Renal cortex interstitium (tissue), 11 donors: ENCODE measurements around the gene CD151. TPM values are rescaled to one million over a fixed set of nuclear protein-coding genes. Genes with fewer than 3 reads are reported as not detected.

ENCODE experiments used
- DNase-seq, 11 donors: peaks; one replicate each; pipeline ENCODE4 v3.0.0-alpha.2; 2013; ENCODE audit warnings: low read depth in 9 of 11, low spot score in 4 of 11; ENCODE audit errors: extremely low read depth in 1 of 11
- polyA plus RNA-seq, 3 donors: library from polyadenylated mRNA; unstranded; fragments of 120-200 nt; gene quantifications; one replicate each; pipeline ENCODE4 v1.2.1, GENCODE V29; 2013; ENCODE audit not compliant: insufficient read length in 3 of 3

CD151 gene
- polyA plus RNA-seq, 3 donors, result 140 to 214 (median 206) TPM

DNA sequence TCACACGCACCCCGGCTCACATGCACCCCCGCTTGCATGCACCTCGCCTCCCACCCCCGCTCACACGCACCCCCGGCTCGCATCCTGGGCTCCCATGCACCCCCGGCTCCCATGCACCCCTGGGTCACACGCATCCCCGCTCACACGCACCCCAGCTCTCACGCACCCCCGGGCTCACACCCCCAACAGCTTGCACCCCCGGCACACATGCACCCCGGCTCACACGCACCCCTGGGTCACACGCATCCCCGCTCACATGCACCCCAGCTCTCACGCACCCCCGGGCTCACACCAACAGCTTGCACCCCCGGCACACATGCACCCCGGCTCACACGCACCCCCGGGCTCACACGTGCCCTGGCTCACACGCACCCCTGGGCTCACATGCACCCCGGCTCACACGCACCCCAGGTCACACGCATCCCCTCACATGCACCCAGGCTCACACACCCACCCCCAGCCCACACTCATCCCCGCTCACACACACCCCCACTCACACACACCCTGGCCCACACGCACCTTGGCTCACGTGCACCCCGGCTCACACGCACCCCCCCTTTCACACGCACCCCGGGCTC lies 26.1 kb downstream of the CD151 start:
- no peak for DNase-seq

DNA sequence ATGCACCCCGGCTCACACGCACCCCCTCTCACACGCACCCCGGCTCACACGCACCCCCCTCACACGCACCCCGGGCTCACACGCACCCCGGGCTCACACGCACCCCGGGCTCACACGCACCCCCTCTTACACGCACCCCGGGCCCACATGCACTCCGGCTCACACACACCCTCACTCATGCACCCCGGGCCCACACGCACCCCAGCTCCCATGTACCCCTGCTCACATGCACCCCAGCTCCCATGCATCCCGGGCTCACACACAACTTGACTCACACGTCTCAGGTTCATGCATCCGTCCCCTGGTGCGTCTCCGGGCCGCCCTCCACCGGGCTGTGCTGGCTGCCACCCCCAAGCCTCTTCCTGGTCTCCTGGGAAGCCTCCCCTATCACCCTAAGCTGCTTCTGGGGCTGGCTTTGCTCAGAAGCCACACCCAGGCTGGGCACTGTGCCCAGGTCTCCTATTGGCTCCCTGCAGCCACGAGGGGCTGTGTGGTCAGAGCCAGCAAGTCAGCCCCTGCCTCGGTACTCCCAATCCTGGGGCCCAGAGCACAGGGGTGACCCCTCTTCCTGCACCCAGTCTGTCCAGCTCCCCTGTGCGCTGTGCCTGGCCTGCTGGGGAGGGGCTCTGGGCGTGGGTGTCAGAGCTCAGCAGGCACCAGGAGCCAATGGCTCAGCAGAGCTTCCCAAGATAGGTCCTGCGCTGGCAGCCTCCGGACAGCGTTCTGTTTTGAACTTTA lies 26.8 kb downstream of the CD151 start:
- DNase-seq, result peak in 4 of 11 donors; percentile 54 to 81 (median 74)

DNA sequence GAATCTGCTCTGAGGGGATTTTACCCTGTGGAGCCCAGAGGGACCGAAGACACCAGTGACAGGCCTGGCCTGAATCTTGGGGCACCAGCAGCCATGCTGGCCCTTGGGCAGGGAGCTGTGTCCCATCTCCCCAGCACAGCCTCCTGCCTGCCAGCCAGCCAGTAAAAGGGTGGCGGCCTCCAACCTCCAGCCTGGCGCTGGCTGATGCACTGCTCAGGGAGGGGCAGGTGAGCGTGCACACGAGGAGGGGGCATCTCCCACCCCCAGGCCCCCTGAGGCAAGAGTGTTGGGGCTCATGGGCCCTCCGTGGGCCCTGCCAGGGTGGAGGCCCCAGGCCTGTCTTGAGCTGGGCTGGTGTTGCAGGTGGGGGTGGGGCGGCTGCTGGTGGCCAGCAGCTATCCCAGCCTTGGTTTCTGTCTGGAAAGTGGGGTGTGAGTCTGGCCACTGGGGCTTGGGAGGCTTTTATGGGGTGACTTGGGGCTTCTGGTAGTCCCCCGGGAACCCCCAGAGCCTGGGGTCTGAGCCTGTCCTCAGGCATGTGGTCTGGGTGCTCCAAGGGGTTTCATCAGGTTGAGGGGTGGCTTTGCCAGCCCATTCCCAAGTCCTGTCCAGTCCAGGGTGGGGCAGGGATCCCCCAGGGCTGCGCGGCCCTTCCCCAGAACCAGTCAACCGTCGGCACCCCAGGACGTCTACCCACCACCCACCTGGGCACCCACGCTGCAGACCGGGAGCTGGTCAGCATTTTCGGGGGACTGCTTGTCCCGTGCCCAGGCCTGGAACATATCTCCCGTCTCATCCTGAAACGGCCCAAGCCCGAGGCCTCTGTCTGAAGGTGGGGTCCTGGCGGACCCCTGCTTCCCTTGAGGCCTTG lies 27.7 kb downstream of the CD151 start:
- no peak for DNase-seq

DNA sequence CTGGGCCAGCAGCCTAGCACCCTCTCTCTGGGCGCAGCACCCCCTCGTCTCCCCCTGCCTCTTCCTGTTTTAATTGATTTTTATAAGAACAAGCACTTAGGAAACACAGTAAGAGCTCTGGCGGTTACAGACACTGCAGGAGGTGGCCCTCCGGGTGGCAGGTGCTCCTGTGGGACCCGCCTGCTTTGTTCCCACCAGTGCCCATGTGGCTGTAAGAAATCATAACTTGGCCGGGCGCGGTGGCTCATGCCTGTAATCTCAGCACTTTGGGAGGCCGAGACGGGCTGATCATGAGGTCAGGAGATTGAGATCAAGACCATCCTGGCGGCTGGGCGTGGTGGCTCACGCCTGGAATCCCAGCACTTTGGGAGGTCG lies 28.3 kb downstream of the CD151 start:
- no peak for DNase-seq

DNA sequence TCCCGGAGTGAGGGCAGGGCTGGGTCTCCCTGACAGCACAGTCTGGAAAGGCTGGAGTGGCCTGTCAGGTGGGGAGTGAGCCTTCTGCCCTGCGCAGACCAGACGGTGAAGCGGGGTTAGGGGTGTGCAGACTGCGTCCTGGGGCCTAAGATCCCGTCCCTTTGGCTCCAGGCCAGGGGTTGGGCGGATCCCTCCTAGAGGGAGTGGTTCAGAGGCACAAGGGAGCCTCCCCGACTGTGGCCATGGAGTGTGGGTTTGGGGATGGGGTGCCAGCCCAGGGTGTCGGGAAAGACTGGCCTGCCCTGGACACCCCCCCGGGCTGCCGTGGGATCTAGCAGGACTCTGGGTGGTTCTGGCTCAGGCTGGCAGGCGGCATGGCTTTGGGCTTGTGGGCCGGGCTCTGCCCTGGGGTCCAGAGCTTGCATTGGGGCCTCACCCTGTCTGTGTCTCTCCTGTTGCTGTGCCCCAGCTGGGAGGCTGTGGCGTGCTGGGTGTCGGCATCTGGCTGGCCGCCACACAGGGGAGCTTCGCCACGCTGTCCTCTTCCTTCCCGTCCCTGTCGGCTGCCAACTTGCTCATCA lies 29.4 kb downstream of the CD151 start:
- no peak for DNase-seq

DNA sequence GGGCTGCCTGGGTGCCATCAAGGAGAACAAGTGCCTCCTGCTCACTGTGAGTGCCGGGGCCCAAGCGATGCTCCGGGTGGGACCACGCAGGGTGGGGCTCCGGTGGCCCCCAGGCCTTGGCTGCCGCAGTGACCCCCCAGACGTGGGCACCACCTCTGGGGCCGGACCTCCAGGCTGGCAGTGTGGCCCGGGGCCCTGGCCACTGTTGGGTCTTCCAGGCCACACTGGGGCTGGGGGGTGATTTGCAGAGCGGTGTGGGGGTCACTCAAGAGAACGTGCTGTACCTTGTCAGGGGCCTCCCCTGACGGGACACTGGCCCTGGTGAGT lies 29.9 kb downstream of the CD151 start:
- no peak for DNase-seq

DNA sequence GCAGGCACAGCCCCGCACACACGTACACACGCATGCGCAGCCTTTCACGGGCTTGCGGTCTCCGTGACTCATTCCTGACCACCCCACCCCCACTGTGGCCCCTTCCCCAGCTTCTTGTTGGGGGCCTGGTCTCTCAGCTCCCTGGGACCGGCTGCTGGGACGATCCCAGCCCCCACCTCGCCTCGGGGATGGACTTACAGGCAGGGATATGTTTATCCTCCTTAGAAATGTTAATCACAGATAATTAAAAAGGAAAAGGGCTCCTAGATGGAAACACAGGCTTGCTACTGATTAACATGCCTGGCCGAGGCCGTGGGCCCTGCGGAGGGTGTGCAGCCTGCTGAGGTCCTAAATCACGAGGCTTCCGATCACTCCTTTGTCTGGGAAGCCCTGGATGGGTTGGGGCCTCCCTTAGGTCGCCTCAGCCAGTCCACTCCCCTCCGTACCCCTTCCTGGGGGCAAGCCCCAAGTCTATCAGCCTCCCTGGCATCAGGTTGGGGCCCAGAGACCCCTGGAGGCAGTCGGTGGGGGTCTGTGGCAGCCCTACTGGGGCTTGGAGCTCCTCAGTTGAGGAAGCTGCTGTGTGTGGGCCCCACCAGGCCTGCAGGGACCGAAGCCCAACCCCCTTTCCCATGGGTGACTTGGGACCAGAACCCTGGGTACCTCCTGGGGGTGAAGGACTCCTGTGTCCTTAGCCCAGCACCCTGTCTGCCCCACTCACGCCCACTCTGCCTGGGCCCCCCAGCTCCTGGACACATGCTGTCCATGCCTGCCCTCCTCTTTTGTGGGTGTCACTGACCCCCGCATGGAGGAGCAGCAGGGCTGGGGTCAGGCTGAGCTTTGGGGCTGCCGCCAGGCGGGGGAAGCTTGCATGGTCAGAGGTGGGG lies 30.5 kb downstream of the CD151 start:
- DNase-seq, result peak in 2 of 11 donors; percentile 48 to 57

DNA sequence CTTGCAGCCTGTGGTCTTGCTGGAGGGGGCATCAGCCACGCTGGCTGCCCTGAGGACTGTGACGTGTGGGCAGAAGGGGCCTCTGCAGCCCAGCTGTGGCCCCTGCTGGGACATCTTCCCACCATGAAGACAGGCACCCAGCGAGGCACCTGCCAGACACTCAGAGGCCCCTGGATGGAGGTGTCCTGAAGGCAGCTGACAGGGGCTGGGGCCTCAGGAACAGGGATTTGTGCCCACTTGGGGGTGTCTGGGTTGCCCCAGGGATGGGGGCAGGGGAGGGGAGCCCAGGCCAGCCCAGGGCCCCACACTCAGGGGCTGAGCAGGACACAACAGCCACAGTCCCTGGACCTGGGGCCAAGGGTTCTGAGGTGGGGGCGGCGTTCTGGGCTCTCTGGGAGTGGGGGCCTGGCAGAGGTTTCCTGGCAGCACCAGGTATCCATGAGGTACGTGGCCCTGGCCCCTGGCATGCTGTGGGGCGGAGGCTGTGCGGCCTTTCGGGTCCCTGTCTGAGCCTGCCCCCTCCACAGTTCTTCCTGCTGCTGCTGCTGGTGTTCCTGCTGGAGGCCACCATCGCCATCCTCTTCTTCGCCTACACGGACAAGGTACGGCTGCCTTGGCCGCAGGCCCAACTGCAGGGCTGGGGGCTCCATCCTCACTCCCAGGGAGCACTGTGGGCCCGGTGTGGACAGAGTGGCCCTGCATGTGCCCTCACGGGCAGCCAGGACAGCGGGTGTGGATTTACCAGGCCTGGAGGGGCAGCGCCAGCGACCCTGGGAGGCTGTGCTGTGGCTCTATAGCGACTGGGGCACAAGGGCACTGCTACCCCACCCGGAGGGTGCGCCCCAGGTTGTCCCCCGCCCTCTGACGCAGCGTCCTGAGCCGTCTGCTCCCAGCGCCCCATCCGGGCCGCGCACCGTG lies 31.4 kb downstream of the CD151 start:
- DNase-seq, result no peak

DNA sequence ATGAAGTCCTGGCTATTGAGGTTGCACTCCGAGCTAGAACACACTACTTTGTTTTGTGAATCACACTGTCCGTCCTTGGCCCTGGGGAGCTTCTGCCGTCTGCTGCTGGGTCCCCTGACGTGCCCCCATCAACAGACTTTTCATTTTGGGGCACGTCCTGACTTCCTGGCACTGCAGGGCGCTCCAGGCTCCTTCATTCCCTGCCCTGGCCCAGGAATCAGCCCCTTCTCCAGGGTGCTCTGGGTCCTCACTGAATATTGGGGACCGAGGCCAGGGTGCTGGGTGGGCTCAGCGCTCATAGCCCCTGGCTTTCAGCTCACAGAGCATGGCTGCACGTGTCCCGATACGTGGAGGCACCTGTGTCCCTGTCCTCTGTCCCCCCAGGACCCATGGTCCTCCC lies 32.1 kb downstream of the CD151 start:
- no peak for DNase-seq

DNA sequence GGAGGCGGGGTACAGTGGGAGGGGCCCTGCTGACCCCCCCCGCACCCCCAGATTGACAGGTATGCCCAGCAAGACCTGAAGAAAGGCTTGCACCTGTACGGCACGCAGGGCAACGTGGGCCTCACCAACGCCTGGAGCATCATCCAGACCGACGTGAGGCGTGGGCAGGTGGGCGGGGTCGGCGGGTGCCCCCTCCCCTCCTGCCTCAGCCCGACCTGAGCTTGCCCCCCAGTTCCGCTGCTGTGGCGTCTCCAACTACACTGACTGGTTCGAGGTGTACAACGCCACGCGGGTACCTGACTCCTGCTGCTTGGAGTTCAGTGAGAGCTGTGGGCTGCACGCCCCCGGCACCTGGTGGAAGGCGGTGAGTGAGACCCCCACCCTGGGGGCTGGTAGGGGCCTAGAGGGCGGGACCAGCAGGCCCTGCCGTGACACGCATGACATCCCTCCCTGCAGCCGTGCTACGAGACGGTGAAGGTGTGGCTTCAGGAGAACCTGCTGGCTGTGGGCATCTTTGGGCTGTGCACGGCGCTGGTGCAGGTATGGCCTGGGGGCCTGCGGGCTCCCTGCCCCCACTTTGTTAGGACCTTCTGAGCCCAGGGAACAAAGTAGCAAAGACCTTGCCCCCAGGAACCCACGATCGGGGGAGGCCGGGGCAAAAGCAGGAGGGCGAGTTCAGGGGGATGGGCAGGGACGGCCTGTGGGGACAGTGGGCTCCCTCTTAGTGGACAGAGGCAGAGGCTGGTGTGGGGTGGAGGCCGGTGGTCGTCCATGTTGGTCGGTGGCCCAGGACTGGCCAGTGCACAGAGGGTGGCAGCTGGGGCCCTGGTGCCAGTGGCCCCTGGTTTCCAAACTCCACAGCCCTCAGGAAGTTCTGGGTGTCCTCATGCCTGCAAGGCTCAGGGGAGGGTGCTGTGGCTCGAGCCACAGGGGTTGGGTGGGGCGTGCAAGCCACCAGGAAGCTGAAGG lies 33.0 kb downstream of the CD151 start:
- DNase-seq, result no peak

DNA sequence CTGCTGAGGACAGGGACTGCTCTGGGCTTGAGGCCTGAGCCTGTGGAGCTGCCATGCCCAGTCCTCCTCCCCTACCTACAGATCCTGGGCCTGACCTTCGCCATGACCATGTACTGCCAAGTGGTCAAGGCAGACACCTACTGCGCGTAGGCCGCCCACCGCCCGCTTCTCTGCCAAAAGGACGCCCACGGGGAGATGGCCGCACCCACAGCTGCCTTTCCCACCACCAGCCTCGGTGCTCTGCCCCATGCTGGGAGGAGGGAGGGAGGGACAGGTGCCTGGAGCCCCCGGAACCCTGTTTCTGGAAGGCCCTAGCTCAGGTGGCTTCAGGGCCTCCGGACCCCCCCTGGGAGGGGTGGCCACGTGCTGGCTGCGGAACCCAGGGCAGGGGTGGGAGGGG lies 33.7 kb downstream of the CD151 start:
- DNase-seq, result no peak

DNA sequence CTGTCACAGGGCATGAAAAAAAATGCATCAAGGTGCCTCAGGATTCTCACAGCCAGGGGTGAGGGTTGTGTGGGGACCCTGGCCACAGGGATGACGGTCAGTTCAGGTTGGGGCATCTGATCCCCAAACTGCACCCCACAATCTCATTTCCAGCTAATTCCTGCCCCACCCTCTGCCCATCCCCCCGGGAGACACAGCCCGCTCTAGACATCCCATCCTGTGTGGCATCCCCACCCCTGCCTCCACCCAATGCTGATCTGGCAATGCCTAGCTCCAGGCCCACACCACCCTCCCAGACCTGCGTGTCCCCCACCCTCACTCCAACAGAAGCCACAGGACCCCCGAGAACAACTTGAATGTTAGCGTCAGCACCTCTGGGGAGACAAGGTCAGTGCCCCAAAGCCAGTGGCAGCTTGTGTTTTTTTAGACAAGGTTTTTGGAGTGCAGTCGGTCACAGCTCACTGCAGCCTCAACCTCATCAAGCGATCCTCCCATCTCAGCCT lies 35.2 kb downstream of the CD151 start:
- DNase-seq, result no peak

DNA sequence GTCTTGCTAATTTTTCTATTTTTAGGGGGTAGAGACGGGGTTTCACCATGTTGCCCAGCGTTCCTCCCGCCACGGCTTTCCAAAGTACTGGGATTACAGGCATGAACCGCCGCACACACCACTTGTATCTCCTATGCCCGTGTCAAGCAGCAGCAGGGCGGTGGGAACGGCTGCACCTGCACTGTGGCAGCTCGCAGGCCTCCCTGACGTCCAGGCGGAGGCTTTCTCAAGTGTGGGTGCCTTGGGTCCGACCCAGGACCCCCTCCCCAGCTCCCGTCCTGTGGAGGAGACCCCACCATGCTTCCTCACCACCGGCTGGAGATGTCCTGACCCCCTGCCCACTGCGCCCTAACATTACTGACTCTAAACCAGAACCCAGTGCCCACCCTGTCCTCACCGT lies 35.6 kb downstream of the CD151 start:
- DNase-seq, result no peak

DNA sequence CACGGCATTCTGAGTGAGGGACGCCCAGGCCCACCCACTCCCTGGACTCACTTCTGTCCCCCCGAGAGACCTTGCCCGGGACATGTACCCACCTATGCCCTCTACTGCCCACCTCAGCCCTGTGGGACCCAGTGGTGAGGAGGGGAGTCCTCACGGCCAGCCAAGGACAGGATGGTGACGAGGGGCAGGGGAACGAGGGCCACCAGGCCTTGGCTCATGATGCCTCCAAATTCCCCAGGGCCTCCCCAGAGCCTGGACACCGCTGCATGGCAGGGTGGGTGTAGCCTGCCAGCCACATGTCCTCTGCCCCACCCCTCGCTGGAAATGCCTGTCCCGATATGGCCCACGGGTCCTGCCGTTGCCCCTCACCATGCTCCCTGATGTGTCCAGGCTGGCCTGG lies 36.0 kb downstream of the CD151 start:
- DNase-seq, result no peak

DNA sequence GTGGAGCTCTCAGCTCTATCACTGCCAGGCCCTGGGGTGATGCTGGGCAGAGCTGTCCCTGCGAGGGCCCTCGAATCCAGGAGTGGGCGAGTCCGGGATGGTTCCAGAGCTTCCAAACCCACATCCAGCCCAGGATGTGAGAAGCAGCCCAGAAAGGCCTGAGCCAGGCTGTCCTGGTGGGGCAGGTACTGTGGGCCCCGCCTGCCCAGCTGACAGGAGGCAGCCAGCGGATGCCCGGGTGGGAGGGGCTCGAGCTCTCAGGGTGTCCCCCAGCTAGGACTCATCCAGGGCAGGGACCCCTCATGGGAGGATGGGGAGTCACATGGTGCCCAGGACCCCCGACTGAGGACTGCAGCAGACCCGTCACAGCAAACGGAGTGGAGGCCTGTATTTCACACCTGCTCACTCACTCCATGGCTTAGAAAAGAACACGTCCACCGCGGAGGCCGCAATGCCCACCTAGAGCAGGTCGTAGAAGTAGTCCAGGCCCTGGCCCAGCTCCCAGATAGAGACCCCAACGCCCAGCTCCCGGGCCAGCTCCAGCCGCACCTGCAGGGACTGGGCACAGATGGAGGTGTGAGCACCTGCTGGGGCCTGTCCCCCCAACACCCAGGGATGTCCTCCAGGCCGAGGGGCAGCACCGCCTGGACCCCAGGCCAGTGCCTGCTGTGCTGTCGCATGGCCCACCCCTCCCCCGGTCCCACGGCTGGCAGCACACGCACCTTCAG lies 36.8 kb downstream of the CD151 start:
- DNase-seq, result no peak

DNA sequence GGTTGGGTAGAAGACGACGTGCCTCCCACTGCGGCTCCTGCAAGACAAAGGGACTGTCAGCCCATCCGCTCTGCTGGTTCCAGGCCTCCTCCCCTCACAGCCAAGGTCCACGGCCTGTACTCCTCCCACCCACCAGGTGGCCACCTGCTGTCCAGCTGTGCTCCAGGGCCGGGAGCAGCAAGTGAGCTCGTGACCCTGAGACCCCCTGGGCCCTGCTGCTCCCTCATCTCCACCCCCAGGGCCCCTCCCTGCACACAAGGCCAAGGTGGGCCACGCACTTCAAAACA lies 37.3 kb downstream of the CD151 start:
- no peak for DNase-seq
